DOHH2 (cell line): ENCODE data around the gene GPD1L.

Experiments used
- EZH2phosphoT487 ChIP-seq: fragments of 200-600 bp; sonication (generic); IDR thresholded peaks from 2 replicates; pipeline ENCODE4 v1.6.1; 2017; ENCODE audit warnings: borderline replicate concordance, mild to moderate bottlenecking, antibody characterized with exemption, low read length, moderate library complexity, mixed read lengths
- TF ChIP-seq, protein P1 (sequence below): fragments of 200-600 bp; sonication (generic); IDR thresholded peaks from one replicate; pipeline ENCODE4 v1.5.1; 2014; ENCODE audit warnings: antibody characterized with exemption, mild to moderate bottlenecking, low read depth, low read length; ENCODE audit not compliant: poor library complexity, severe bottlenecking

- TF ChIP-seq, protein P1, sequence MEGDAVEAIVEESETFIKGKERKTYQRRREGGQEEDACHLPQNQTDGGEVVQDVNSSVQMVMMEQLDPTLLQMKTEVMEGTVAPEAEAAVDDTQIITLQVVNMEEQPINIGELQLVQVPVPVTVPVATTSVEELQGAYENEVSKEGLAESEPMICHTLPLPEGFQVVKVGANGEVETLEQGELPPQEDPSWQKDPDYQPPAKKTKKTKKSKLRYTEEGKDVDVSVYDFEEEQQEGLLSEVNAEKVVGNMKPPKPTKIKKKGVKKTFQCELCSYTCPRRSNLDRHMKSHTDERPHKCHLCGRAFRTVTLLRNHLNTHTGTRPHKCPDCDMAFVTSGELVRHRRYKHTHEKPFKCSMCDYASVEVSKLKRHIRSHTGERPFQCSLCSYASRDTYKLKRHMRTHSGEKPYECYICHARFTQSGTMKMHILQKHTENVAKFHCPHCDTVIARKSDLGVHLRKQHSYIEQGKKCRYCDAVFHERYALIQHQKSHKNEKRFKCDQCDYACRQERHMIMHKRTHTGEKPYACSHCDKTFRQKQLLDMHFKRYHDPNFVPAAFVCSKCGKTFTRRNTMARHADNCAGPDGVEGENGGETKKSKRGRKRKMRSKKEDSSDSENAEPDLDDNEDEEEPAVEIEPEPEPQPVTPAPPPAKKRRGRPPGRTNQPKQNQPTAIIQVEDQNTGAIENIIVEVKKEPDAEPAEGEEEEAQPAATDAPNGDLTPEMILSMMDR, result no peak
- no peak for TF ChIP-seq EZH2phosphoT487
Observed at GRCh38 chr3:32125012-32125411, 18.6 kb downstream of the GPD1L start.
